ENCODE data around the gene MFN2.

MFN2 gene

GRCh38 chr1:12022036-12022435 lies 41.8 kb downstream of the MFN2 start:
- no peaks in the 10 kb centered on the region for H4K20me1 ChIP-seq (ENCODE audit: insufficient read depth, low read length)
- no peak overlapping the region for H2AFZ ChIP-seq (ENCODE audit: low read length)
- no peaks in the 10 kb centered on the region for H3F3A ChIP-seq (ENCODE audit: insufficient read depth, low read length)
- H3K9me3 ChIP-seq (replicated peaks; ENCODE audit: insufficient read depth, low read length), result no peaks in the 10 kb centered on the region
- H3K27ac ChIP-seq (ENCODE audit: low read length), result no peak overlapping the region
- H3K9me2 ChIP-seq (replicated peaks; ENCODE audit: insufficient read depth, low read length), result no peaks in the 10 kb centered on the region
- no peak overlapping the region for H3K4me3 ChIP-seq (ENCODE audit: low read length)
- no peak for DNase-seq
- H3K79me2 ChIP-seq (ENCODE audit: low read length), result peaks cover 19% of the 10 kb centered on the region
- H3K4me2 ChIP-seq (ENCODE audit: low read depth, low read length), result no peak overlapping the region
- no peaks in the 10 kb centered on the region for H3K36me3 ChIP-seq (replicated peaks; ENCODE audit: insufficient read depth, low read length)
- no peak overlapping the region for H3K9ac ChIP-seq (ENCODE audit: low read length)
- TF ChIP-seq, protein P1, sequence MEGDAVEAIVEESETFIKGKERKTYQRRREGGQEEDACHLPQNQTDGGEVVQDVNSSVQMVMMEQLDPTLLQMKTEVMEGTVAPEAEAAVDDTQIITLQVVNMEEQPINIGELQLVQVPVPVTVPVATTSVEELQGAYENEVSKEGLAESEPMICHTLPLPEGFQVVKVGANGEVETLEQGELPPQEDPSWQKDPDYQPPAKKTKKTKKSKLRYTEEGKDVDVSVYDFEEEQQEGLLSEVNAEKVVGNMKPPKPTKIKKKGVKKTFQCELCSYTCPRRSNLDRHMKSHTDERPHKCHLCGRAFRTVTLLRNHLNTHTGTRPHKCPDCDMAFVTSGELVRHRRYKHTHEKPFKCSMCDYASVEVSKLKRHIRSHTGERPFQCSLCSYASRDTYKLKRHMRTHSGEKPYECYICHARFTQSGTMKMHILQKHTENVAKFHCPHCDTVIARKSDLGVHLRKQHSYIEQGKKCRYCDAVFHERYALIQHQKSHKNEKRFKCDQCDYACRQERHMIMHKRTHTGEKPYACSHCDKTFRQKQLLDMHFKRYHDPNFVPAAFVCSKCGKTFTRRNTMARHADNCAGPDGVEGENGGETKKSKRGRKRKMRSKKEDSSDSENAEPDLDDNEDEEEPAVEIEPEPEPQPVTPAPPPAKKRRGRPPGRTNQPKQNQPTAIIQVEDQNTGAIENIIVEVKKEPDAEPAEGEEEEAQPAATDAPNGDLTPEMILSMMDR (IDR thresholded peaks at IDR 0.05; ENCODE audit: low read length), result no peak
- TF ChIP-seq EZH2phosphoT487 (IDR thresholded peaks at IDR 0.05; ENCODE audit: low read length), result no peak
- no peaks in the 10 kb centered on the region for H3K4me1 ChIP-seq (ENCODE audit: low read length)
- H3K27me3 ChIP-seq (replicated peaks; ENCODE audit: insufficient read depth, low read length), result no peaks in the 10 kb centered on the region

DNA sequence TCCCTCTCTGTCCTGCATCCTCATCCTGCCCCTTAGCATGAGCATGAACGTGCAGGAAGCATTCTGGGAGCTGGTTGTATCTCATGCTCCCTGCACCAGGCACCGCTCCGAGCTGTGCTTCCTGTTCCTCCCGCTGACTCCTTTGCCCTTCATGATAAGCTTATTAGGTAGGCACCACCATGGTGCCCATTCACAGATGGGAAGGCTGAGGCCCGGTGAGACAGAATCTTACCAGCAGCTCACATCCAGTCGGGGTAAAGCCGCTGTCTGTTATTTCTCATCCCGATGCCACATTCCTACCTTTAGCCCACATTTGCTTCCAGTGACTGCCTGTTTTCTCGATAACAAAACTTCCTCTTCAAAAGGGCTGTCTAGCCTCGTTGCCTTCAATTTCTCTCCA lies 46.3 kb downstream of the MFN2 start:
- Histone ChIP-seq H3K36me3 (replicated peaks; ENCODE audit: insufficient read depth, low read length) (no peaks in the 10 kb centered on the region), H4K20me1 (ENCODE audit: insufficient read depth, low read length) (no peaks in the 10 kb centered on the region)
- no peak for DNase-seq

GRCh38 chr1:12028248-12028647 lies 48.0 kb downstream of the MFN2 start:
- Histone ChIP-seq H2AFZ (ENCODE audit: low read length) (no peak overlapping the region), H3K79me2 (ENCODE audit: low read length) (no peaks in the 10 kb centered on the region), H3K4me2 (ENCODE audit: low read depth, low read length) (no peak overlapping the region), H3K9ac (ENCODE audit: low read length) (no peak overlapping the region), H3K36me3 (replicated peaks; ENCODE audit: insufficient read depth, low read length) (no peaks in the 10 kb centered on the region), H3K9me2 (replicated peaks; ENCODE audit: insufficient read depth, low read length) (no peaks in the 10 kb centered on the region), H3K27me3 (replicated peaks; ENCODE audit: insufficient read depth, low read length) (no peaks in the 10 kb centered on the region), H3F3A (ENCODE audit: insufficient read depth, low read length) (no peaks in the 10 kb centered on the region), H3K9me3 (replicated peaks; ENCODE audit: insufficient read depth, low read length) (no peaks in the 10 kb centered on the region), H4K20me1 (ENCODE audit: insufficient read depth, low read length) (no peaks in the 10 kb centered on the region), H3K4me3 (ENCODE audit: low read length) (no peak overlapping the region), H3K27ac (ENCODE audit: low read length) (no peak overlapping the region), H3K4me1 (ENCODE audit: low read length) (no peaks in the 10 kb centered on the region)
- TF ChIP-seq EZH2phosphoT487 (IDR thresholded peaks at IDR 0.05; ENCODE audit: low read length), result no peak
- TF ChIP-seq EZH2 (optimal IDR thresholded peaks at IDR 0.05; ENCODE audit: low read depth, low read length), result no peak
- TF ChIP-seq, protein P1 (IDR thresholded peaks at IDR 0.05; ENCODE audit: low read length), result no peak
- no peak for DNase-seq

More for the DNA sequence above, 46.3 kb downstream of the MFN2 start:
- no peak overlapping the region for H3K4me3 ChIP-seq (ENCODE audit: low read length)
- no peaks in the 10 kb centered on the region for H3K9me3 ChIP-seq (replicated peaks; ENCODE audit: insufficient read depth, low read length)
- no peak overlapping the region for H3K4me2 ChIP-seq (ENCODE audit: low read depth, low read length)
- H3K9me2 ChIP-seq (replicated peaks; ENCODE audit: insufficient read depth, low read length), result no peaks in the 10 kb centered on the region
- H2AFZ ChIP-seq (ENCODE audit: low read length), result no peak overlapping the region
- TF ChIP-seq EZH2phosphoT487 (IDR thresholded peaks at IDR 0.05; ENCODE audit: low read length) (no peak), EZH2 (optimal IDR thresholded peaks at IDR 0.05; ENCODE audit: low read depth, low read length) (no peak)
- TF ChIP-seq, protein P1 (IDR thresholded peaks at IDR 0.05; ENCODE audit: low read length), result no peak
- no peak overlapping the region for H3K27ac ChIP-seq (ENCODE audit: low read length)
- H3K79me2 ChIP-seq (ENCODE audit: low read length), result 0 out of 2 replicates have a peak, but pooled peaks cover 7% of the 10 kb centered on the region
- no peak overlapping the region for H3K9ac ChIP-seq (ENCODE audit: low read length)
- H3F3A ChIP-seq (ENCODE audit: insufficient read depth, low read length), result no peaks in the 10 kb centered on the region
- no peaks in the 10 kb centered on the region for H3K4me1 ChIP-seq (ENCODE audit: low read length)
- H3K27me3 ChIP-seq (replicated peaks; ENCODE audit: insufficient read depth, low read length), result no peaks in the 10 kb centered on the region
